HEK293 (cell line): Measurements from ENCODE around the gene PXDC1.

Source experiments
- CTCF ChIA-PET: fragments of 350-600 bp; formaldehyde crosslinking; extraction: SDS; loops from one replicate; lab custom pipeline; 2021; ENCODE audit warnings: antibody characterized with exemption; lab: Yijun Ruan, JAX
- POLR2A ChIA-PET: fragments of 300-600 bp; formaldehyde crosslinking; extraction: SDS; loops from one replicate; lab custom pipeline; 2020; ENCODE audit warnings: antibody characterized with exemption, inconsistent platforms; lab: Yijun Ruan, JAX
- H3K27ac ChIP-seq: fragments of 200-500 bp; sonication (Bioruptor generic); 2 replicates; pipeline ENCODE4 v1.5.1; 2014; ENCODE audit warnings: low read depth, low read length, control low read depth, inconsistent platforms; ENCODE audit errors: extremely low read depth
- H3K36me3 ChIP-seq, 2 experiments: fragments of 200-500 bp in 1 of 2; sonication (Bioruptor generic) in 1 of 2; 1 replicate in 1 of 2; 2 replicates in 1 of 2; pipeline ENCODE4 v1.5.1; 2014 to 2017; ENCODE audit warnings: inconsistent platforms in 2 of 2, low read length in 2 of 2; ENCODE audit not compliant: control insufficient read depth in 2 of 2, insufficient read depth in 1 of 2
- H3K4me1 ChIP-seq: fragments of 200-500 bp; sonication (Bioruptor generic); 2 replicates; pipeline ENCODE4 v1.5.1; 2014; ENCODE audit warnings: mild to moderate bottlenecking, low read length, inconsistent platforms; ENCODE audit not compliant: control insufficient read depth, insufficient read depth
- H3K4me3 ChIP-seq: 2 replicates; pipeline ENCODE4 v1.5.1; 2011; ENCODE audit warnings: low read depth, mild to moderate bottlenecking, control low read depth, low read length, moderate library complexity
- H3K9me3 ChIP-seq: fragments of 200-500 bp; sonication (Bioruptor generic); 2 replicates; pipeline ENCODE4 v1.5.1; 2014; ENCODE audit warnings: low read depth, low read length, inconsistent platforms; ENCODE audit not compliant: control insufficient read depth, insufficient read depth
- GLIS2 ChIP-seq: fragments of 450-650 bp; formaldehyde crosslinking; IDR thresholded peaks from 2 replicates; pipeline ENCODE4 v1.5.1; 2016; ENCODE audit warnings: missing biosample characterization, missing genetic modification characterization
- MZF1 ChIP-seq: fragments of 450-650 bp; formaldehyde crosslinking; IDR thresholded peaks from 2 replicates; pipeline ENCODE4 v1.5.1; 2017; ENCODE audit warnings: missing biosample characterization, missing genetic modification characterization, borderline replicate concordance
- SCRT1 ChIP-seq: fragments of 450-650 bp; formaldehyde crosslinking; IDR thresholded peaks from 2 replicates; pipeline ENCODE4 v1.5.1; 2016; ENCODE audit warnings: missing biosample characterization, missing genetic modification characterization, borderline replicate concordance
- WT1 ChIP-seq: fragments of 450-650 bp; formaldehyde crosslinking; IDR thresholded peaks from 2 replicates; pipeline ENCODE4 v1.5.1; 2016; ENCODE audit warnings: missing biosample characterization, missing genetic modification characterization
- ZFP41 ChIP-seq: fragments of 450-650 bp; formaldehyde crosslinking; IDR thresholded peaks from 2 replicates; pipeline ENCODE4 v1.5.1; 2016; ENCODE audit warnings: missing biosample characterization, missing genetic modification characterization, borderline replicate concordance
- ZNF112 ChIP-seq: fragments of 450-650 bp; formaldehyde crosslinking; IDR thresholded peaks from 2 replicates; pipeline ENCODE4 v1.5.0; 2017; ENCODE audit warnings: missing biosample characterization, missing genetic modification characterization
- ZNF146 ChIP-seq: fragments of 450-650 bp; formaldehyde crosslinking; IDR thresholded peaks from 2 replicates; pipeline ENCODE4 v1.5.1; 2016; ENCODE audit warnings: missing biosample characterization, missing genetic modification characterization
- ZNF16 ChIP-seq: fragments of 450-650 bp; formaldehyde crosslinking; IDR thresholded peaks from 2 replicates; pipeline ENCODE4 v1.5.1; 2016; ENCODE audit warnings: low read depth, missing biosample characterization, missing genetic modification characterization
- ZNF184 ChIP-seq: fragments of 450-650 bp; IDR thresholded peaks from 2 replicates; pipeline ENCODE4 v1.5.1; 2018; ENCODE audit warnings: missing biosample characterization, mild to moderate bottlenecking, missing genetic modification characterization
- ZNF274 ChIP-seq, 2 experiments: fragments of 200-500 bp in 1 of 2; fragments of 450-650 bp in 1 of 2; sonication (Bioruptor generic) in 1 of 2; formaldehyde crosslinking in 1 of 2; IDR thresholded peaks; 2 replicates each; pipeline versions ENCODE4 v1.5.1 to v1.6.1; 2014 to 2016; ENCODE audit warnings: borderline replicate concordance in 1 of 2, inconsistent platforms in 1 of 2, low read length in 1 of 2, missing biosample characterization in 1 of 2, missing genetic modification characterization in 1 of 2
- ZNF350 ChIP-seq: fragments of 450-650 bp; formaldehyde crosslinking; IDR thresholded peaks from 2 replicates; pipeline ENCODE4 v1.5.0; 2017; ENCODE audit warnings: missing biosample characterization, mild to moderate bottlenecking, missing genetic modification characterization
- ZNF391 ChIP-seq: fragments of 450-650 bp; formaldehyde crosslinking; IDR thresholded peaks from 2 replicates; pipeline ENCODE4 v1.5.1; 2016; ENCODE audit warnings: low read depth, missing biosample characterization, missing genetic modification characterization, borderline replicate concordance
- ZNF501 ChIP-seq: fragments of 450-650 bp; formaldehyde crosslinking; IDR thresholded peaks from 2 replicates; pipeline ENCODE4 v1.5.1; 2016; ENCODE audit warnings: missing biosample characterization, missing genetic modification characterization
- ZNF514 ChIP-seq: fragments of 450-650 bp; formaldehyde crosslinking; IDR thresholded peaks from 2 replicates; pipeline ENCODE4 v1.5.1; 2016; ENCODE audit warnings: missing biosample characterization, missing genetic modification characterization
- ZNF585B ChIP-seq: fragments of 450-650 bp; formaldehyde crosslinking; IDR thresholded peaks from 2 replicates; pipeline ENCODE4 v1.5.1; 2016; ENCODE audit warnings: missing biosample characterization, missing genetic modification characterization
- ZNF596 ChIP-seq: fragments of 450-650 bp; IDR thresholded peaks from 2 replicates; pipeline ENCODE4 v1.5.0; 2018; ENCODE audit warnings: missing biosample characterization, mild to moderate bottlenecking, missing genetic modification characterization, moderate library complexity
- ZNF660 ChIP-seq: fragments of 450-650 bp; IDR thresholded peaks from 2 replicates; pipeline ENCODE4 v1.5.1; 2018; ENCODE audit warnings: missing biosample characterization, mild to moderate bottlenecking, missing genetic modification characterization
- ZNF785 ChIP-seq: fragments of 450-650 bp; formaldehyde crosslinking; IDR thresholded peaks from 2 replicates; pipeline ENCODE4 v1.5.1; 2016; ENCODE audit warnings: missing biosample characterization, missing genetic modification characterization
- ZSCAN23 ChIP-seq: fragments of 450-650 bp; formaldehyde crosslinking; IDR thresholded peaks from 2 replicates; pipeline ENCODE4 v1.5.1; 2016; ENCODE audit warnings: missing biosample characterization, missing genetic modification characterization
- TF ChIP-seq, protein P1 (sequence below): fragments of 450-650 bp; formaldehyde crosslinking; IDR thresholded peaks from 2 replicates; pipeline ENCODE4 v1.5.1; 2016; ENCODE audit warnings: missing biosample characterization, missing genetic modification characterization
- TF ChIP-seq, protein P2 (sequence below): fragments of 450-650 bp; formaldehyde crosslinking; IDR thresholded peaks from 2 replicates; pipeline ENCODE4; 2016; ENCODE audit warnings: missing biosample characterization, missing genetic modification characterization
- TF ChIP-seq, protein P3 (sequence below): fragments of 450-650 bp; formaldehyde crosslinking; IDR thresholded peaks from 2 replicates; pipeline ENCODE4 v1.5.1; 2016; ENCODE audit warnings: missing biosample characterization, missing genetic modification characterization, borderline replicate concordance
- TF ChIP-seq, protein P4 (sequence below): fragments of 450-650 bp; formaldehyde crosslinking; optimal IDR thresholded peaks from 2 replicates; pipeline ENCODE3; 2016; ENCODE audit warnings: missing biosample characterization, mild to moderate bottlenecking, missing genetic modification characterization
- TF ChIP-seq, protein P5 (sequence below): fragments of 450-650 bp; formaldehyde crosslinking; IDR thresholded peaks from 2 replicates; pipeline ENCODE4 v1.5.1; 2016; ENCODE audit warnings: missing biosample characterization, missing genetic modification characterization, borderline replicate concordance

The PXDC1 gene

DNA sequence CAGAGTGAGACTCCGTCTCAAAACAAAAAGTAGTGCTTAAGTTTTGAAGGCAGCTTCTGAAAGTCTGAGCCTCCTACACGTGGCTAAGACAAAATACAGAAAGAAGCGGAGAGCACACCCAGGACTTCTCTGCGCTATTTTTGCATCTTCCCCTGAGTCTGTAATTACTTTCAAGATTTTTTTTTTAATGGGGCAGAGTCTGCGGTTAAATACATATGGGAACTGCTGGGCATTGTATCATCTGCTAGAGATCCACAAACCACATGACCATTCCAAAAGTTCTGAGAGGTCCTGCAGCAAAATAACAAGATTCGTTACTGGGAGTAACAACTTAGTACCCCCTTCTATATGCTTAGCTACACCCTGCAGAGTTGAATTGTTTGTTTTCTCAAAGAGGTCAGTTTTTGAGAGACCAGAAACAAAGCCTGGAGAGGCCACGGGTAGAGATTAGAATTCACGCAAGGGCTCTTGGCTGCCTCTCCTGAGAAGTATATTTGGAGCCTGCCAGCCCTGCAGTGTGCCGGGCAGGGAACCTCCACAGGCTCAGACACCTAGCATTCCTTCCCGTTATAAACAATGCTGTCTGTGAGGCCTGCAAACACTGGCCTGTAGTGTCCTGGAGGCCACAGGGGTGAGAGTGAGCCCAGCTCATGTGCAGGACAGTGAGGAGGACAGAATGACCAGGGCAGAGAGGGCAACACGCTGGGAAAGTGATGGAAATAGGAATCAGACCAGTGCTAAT, 49.5 kb upstream of the PXDC1 start:
- ChIA-PET POLR2A (no interaction called here), CTCF (interaction anchor here (0.7 to 2.4 kb wide), 4 partner anchors 8 to 58 kb away, joined by 3 to 8 read pairs (median 4); no protein-coding TSS in a partner anchor)
- Histone ChIP-seq H3K27ac (no peak overlapping the region), H3K36me3 (no peaks in the 10 kb centered on the region), H3K9me3 (no peaks in the 10 kb centered on the region), H3K4me1 (peaks cover 4% of the 10 kb centered on the region; the same call in 1 of the 2 replicates), H3K4me3 (no peak overlapping the region)
- TF ChIP-seq ZNF16 (tag by site-specific recombination): no peak
- no peak for TF ChIP-seq ZNF660 (tag by site-specific recombination)
- TF ChIP-seq ZNF350 (tag by site-specific recombination): no peak
- TF ChIP-seq ZSCAN23: no peak
- no peak for TF ChIP-seq ZNF391
- no peak for TF ChIP-seq WT1 (tag by site-specific recombination)
- TF ChIP-seq SCRT1: no peak
- no peak for TF ChIP-seq ZNF274 (IDR thresholded peaks at IDR 0.05; ENCODE audit: low read length)
- no peak for TF ChIP-seq ZNF274 (tag by site-specific recombination; IDR thresholded peaks at IDR 0.05; ENCODE audit: borderline replicate concordance)
- no peak for TF ChIP-seq ZNF146 (tag by site-specific recombination)
- no peak for TF ChIP-seq GLIS2 (tag by site-specific recombination)
- TF ChIP-seq ZNF585B (tag by site-specific recombination): no peak
- TF ChIP-seq ZNF514 (tag by site-specific recombination): no peak
- TF ChIP-seq, protein P1, sequence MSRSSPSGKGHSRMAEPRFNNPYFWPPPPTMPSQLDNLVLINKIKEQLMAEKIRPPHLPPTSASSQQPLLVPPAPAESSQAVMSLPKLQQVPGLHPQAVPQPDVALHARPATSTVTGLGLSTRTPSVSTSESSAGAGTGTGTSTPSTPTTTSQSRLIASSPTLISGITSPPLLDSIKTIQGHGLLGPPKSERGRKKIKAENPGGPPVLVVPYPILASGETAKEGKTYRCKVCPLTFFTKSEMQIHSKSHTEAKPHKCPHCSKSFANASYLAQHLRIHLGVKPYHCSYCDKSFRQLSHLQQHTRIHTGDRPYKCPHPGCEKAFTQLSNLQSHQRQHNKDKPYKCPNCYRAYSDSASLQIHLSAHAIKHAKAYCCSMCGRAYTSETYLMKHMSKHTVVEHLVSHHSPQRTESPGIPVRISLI (tag by site-specific recombination): no peak
- TF ChIP-seq ZNF184: no peak
- no peak for TF ChIP-seq ZNF501 (tag by site-specific recombination)
- TF ChIP-seq, protein P2, sequence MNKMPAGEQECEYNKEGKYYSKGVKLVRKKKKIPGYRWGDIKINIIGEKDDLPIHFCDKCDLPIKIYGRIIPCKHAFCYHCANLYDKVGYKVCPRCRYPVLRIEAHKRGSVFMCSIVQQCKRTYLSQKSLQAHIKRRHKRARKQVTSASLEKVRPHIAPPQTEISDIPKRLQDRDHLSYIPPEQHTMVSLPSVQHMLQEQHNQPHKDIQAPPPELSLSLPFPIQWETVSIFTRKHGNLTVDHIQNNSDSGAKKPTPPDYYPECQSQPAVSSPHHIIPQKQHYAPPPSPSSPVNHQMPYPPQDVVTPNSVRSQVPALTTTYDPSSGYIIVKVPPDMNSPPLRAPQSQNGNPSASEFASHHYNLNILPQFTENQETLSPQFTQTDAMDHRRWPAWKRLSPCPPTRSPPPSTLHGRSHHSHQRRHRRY (tag by site-specific recombination): no peak
- TF ChIP-seq ZNF596 (tag by site-specific recombination): no peak
- TF ChIP-seq, protein P3, sequence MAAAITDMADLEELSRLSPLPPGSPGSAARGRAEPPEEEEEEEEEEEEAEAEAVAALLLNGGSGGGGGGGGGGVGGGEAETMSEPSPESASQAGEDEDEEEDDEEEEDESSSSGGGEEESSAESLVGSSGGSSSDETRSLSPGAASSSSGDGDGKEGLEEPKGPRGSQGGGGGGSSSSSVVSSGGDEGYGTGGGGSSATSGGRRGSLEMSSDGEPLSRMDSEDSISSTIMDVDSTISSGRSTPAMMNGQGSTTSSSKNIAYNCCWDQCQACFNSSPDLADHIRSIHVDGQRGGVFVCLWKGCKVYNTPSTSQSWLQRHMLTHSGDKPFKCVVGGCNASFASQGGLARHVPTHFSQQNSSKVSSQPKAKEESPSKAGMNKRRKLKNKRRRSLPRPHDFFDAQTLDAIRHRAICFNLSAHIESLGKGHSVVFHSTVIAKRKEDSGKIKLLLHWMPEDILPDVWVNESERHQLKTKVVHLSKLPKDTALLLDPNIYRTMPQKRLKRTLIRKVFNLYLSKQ: no peak
- TF ChIP-seq, all 188 proteins: peak for 0

DNA sequence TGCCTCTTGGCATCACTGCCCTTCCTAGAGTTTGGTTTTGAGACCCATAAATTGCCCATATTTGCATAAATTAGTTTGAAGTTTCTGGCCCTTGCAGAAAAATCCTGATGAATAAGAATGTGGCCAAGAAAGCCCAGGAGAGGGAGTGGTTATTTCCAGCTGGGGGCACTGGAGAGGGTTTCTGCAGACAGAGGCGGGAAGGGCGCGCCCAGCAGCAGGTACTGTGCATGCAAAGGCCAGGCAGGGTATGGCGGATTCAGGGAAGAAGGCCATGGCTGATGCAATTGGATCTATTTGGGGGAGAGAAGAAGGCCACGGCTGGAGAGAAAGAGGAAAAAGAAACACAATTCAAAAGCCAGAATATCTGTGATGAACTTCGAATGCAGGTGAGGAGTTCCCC, 48.2 kb upstream of the PXDC1 start:
- no peaks in the 10 kb centered on the region for H3K36me3 ChIP-seq
- POLR2A ChIA-PET: no interaction called here
- CTCF ChIA-PET: interaction anchor here (0.7 to 2.4 kb wide), 3 partner anchors 9 to 178 kb away, joined by 3 to 8 read pairs (median 3); no protein-coding TSS in a partner anchor
- H3K4me1 ChIP-seq: peaks cover 4% of the 10 kb centered on the region; the same call in 1 of the 2 replicates
- H3K4me3 ChIP-seq: no peak overlapping the region
- H3K9me3 ChIP-seq: no peaks in the 10 kb centered on the region
- no peak for TF ChIP-seq ZNF785
- TF ChIP-seq, protein P4, sequence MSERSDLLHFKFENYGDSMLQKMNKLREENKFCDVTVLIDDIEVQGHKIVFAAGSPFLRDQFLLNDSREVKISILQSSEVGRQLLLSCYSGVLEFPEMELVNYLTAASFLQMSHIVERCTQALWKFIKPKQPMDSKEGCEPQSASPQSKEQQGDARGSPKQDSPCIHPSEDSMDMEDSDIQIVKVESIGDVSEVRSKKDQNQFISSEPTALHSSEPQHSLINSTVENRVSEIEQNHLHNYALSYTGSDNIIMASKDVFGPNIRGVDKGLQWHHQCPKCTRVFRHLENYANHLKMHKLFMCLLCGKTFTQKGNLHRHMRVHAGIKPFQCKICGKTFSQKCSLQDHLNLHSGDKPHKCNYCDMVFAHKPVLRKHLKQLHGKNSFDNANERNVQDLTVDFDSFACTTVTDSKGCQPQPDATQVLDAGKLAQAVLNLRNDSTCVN: no peak
- TF ChIP-seq, protein P5, sequence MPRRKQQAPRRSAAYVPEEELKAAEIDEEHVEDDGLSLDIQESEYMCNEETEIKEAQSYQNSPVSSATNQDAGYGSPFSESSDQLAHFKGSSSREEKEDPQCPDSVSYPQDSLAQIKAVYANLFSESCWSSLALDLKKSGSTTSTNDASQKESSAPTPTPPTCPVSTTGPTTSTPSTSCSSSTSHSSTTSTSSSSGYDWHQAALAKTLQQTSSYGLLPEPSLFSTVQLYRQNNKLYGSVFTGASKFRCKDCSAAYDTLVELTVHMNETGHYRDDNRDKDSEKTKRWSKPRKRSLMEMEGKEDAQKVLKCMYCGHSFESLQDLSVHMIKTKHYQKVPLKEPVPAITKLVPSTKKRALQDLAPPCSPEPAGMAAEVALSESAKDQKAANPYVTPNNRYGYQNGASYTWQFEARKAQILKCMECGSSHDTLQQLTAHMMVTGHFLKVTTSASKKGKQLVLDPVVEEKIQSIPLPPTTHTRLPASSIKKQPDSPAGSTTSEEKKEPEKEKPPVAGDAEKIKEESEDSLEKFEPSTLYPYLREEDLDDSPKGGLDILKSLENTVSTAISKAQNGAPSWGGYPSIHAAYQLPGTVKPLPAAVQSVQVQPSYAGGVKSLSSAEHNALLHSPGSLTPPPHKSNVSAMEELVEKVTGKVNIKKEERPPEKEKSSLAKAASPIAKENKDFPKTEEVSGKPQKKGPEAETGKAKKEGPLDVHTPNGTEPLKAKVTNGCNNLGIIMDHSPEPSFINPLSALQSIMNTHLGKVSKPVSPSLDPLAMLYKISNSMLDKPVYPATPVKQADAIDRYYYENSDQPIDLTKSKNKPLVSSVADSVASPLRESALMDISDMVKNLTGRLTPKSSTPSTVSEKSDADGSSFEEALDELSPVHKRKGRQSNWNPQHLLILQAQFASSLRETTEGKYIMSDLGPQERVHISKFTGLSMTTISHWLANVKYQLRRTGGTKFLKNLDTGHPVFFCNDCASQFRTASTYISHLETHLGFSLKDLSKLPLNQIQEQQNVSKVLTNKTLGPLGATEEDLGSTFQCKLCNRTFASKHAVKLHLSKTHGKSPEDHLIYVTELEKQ (tag by site-specific recombination): no peak
- no peak for TF ChIP-seq GLIS2 (tag by site-specific recombination)
- TF ChIP-seq MZF1: no peak
- no peak for TF ChIP-seq ZNF112 (tag by site-specific recombination)
- no peak for TF ChIP-seq ZFP41 (tag by site-specific recombination)
- H3K27ac ChIP-seq: no peak overlapping the region
